HL-60 (cell line): ENCODE results near the gene NDUFA8.

Source experiments
- DNase-seq, 2 experiments: peaks; one replicate each; pipeline ENCODE4 v3.0.0-alpha.2; 2010 to 2020; ENCODE audit warnings: low read depth in 1 of 2, low spot score in 1 of 2
- H3K27ac ChIP-seq: fragments of 250-450 bp; sonication (Bioruptor Pico); replicated peaks from 2 replicates; pipeline ENCODE4 v1.5.1; 2020; ENCODE audit warnings: mild to moderate bottlenecking, moderate library complexity
- H3K27me3 ChIP-seq: fragments of 250-450 bp; sonication (Bioruptor Pico); 2 replicates; pipeline ENCODE4 v1.5.1; 2021; ENCODE audit warnings: mild to moderate bottlenecking, moderate library complexity; ENCODE audit not compliant: insufficient read depth, poor library complexity, severe bottlenecking
- H3K4me3 ChIP-seq: replicated peaks from 2 replicates; pipeline ENCODE4 v1.5.1; 2011; ENCODE audit warnings: mild to moderate bottlenecking, control low read depth, low read length; ENCODE audit not compliant: insufficient read depth
- GABPA ChIP-seq: IDR thresholded peaks from 2 replicates; pipeline ENCODE4 v1.6.1; 2012; ENCODE audit warnings: low read depth
- POLR2AphosphoS5 ChIP-seq: IDR thresholded peaks from 2 replicates; pipeline ENCODE4 v1.6.1; 2012; ENCODE audit warnings: low read depth
- REST ChIP-seq: IDR thresholded peaks from 2 replicates; pipeline ENCODE4 v1.6.1; 2012; ENCODE audit warnings: low read depth; ENCODE audit not compliant: insufficient replicate concordance
- SPI1 ChIP-seq: IDR thresholded peaks from 2 replicates; pipeline ENCODE4 v1.6.1; 2012; ENCODE audit warnings: low read depth, mild to moderate bottlenecking, borderline replicate concordance
- TF ChIP-seq, protein P1 (sequence below): IDR thresholded peaks from one replicate; pipeline ENCODE4 v1.5.1; 2011; ENCODE audit warnings: low read length, control low read depth, inconsistent platforms; ENCODE audit not compliant: insufficient read depth

Gene NDUFA8

DNA sequence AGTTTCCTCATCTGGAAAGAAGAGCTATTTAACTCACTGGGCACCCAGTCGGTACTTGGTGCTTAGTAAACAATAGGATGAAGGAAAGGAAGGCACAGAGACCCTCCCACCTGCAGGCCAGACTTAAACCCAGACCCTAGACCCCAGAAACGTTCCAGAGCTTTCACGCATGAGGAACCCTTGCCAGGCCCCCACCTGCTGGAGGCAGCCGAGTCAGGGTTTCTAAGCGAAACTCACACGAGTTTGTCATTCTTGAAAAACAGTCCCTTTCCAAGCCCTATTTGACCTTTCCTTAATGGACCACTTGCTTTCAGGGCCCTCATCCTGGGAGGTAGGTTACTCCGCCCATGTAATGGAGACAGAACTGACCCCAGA lies 30.6 kb downstream of the NDUFA8 start:
- no peak overlapping the region for H3K4me3 ChIP-seq
- peaks cover 20% of the 10 kb centered on the region for H3K27me3 ChIP-seq
- TF ChIP-seq SPI1 (no peak), REST (no peak), GABPA (no peak), POLR2AphosphoS5 (no peak)
- TF ChIP-seq, protein P1, sequence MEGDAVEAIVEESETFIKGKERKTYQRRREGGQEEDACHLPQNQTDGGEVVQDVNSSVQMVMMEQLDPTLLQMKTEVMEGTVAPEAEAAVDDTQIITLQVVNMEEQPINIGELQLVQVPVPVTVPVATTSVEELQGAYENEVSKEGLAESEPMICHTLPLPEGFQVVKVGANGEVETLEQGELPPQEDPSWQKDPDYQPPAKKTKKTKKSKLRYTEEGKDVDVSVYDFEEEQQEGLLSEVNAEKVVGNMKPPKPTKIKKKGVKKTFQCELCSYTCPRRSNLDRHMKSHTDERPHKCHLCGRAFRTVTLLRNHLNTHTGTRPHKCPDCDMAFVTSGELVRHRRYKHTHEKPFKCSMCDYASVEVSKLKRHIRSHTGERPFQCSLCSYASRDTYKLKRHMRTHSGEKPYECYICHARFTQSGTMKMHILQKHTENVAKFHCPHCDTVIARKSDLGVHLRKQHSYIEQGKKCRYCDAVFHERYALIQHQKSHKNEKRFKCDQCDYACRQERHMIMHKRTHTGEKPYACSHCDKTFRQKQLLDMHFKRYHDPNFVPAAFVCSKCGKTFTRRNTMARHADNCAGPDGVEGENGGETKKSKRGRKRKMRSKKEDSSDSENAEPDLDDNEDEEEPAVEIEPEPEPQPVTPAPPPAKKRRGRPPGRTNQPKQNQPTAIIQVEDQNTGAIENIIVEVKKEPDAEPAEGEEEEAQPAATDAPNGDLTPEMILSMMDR, result no peak
- no peak for DNase-seq
- no peak overlapping the region for H3K27ac ChIP-seq

- TF ChIP-seq, protein P1, result no peak
- no peak for TF ChIP-seq REST
- no peak for TF ChIP-seq SPI1
- TF ChIP-seq POLR2AphosphoS5, result no peak
- no peak for TF ChIP-seq GABPA
- H3K27me3 ChIP-seq, result peaks cover 20% of the 10 kb centered on the region
- no peak for DNase-seq
- no peak overlapping the region for H3K4me3 ChIP-seq
- no peak overlapping the region for H3K27ac ChIP-seq
Observed at GRCh38 chr9:122128007-122128968, 31.3 kb downstream of the NDUFA8 start.

DNA sequence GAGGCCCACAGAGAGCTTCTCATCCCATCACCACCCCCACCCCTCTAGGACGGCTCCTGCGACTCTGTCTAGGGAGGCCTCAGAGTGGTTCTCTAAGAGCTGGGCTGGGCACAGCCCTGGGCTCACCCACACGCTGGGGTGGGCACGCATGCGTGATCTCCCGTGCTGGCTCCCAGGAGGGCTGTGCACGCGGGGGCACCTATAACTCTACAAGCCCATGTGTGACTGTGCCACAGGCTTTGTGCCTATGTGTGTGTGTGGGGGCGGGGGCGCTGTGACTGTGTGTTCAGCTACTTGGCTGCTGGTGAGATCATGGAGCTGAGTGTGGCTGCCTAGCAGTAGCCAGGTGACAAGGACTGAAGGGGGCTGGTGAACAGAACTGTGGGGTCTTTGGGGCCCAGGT lies 32.2 kb downstream of the NDUFA8 start:
- peak in 1 of 2 experiments; percentile 9 for DNase-seq
- H3K27me3 ChIP-seq, result peaks cover 20% of the 10 kb centered on the region
- no peak overlapping the region for H3K4me3 ChIP-seq
- H3K27ac ChIP-seq, result no peak overlapping the region
- TF ChIP-seq, protein P1, result no peak
- no peak for TF ChIP-seq REST
- no peak for TF ChIP-seq SPI1
- TF ChIP-seq POLR2AphosphoS5, result no peak
- TF ChIP-seq GABPA, result no peak
